Chondrocyte (in vitro differentiated cells): ENCODE results near the gene AGBL2. TPM values are rescaled to one million over a fixed set of nuclear protein-coding genes. Genes with fewer than 3 reads are reported as not detected.

Source experiments
- DNase-seq: peaks from one replicate; pipeline ENCODE4 v3.0.0; 2021; ENCODE audit warnings: mixed read lengths, low spot score
- H3K27ac Mint-ChIP-seq: one replicate; pipeline ENCODE4 v1.8.0; 2021; ENCODE audit warnings: mild to moderate bottlenecking, moderate library complexity, mixed read lengths; ENCODE audit not compliant: unreplicated experiment
- H3K27me3 Mint-ChIP-seq: 2 replicates; pipeline ENCODE4 v1.8.0; 2021; ENCODE audit warnings: low read depth, mixed read lengths
- H3K36me3 Mint-ChIP-seq: 2 replicates; pipeline ENCODE4 v1.8.0; 2021; ENCODE audit warnings: low read depth, mixed read lengths
- H3K4me1 Mint-ChIP-seq: 2 replicates; pipeline ENCODE4 v1.8.0; 2021; ENCODE audit warnings: low read depth, mild to moderate bottlenecking, mixed read lengths
- H3K4me3 Mint-ChIP-seq: one replicate; pipeline ENCODE4 v1.8.0; 2021; ENCODE audit warnings: mild to moderate bottlenecking, moderate library complexity, mixed read lengths; ENCODE audit not compliant: unreplicated experiment
- H3K9me3 Mint-ChIP-seq: 2 replicates; pipeline ENCODE4 v1.8.0; 2021; ENCODE audit warnings: low read depth, mixed read lengths
- total RNA-seq: library from RNA; stranded (reverse); gene quantifications from 3 replicates; pipeline ENCODE4 v1.2.1, GENCODE V29; 2021
- TF ChIP-seq, protein P1 (sequence below): fragments of 200-600 bp; sonication (generic); IDR thresholded peaks from 2 replicates; pipeline ENCODE4 v1.5.0; 2021; ENCODE audit warnings: antibody characterized with exemption, mild to moderate bottlenecking, moderate library complexity

Gene AGBL2
- total RNA-seq, 1 donor from 2014 or later = 0.40 TPM

DNA sequence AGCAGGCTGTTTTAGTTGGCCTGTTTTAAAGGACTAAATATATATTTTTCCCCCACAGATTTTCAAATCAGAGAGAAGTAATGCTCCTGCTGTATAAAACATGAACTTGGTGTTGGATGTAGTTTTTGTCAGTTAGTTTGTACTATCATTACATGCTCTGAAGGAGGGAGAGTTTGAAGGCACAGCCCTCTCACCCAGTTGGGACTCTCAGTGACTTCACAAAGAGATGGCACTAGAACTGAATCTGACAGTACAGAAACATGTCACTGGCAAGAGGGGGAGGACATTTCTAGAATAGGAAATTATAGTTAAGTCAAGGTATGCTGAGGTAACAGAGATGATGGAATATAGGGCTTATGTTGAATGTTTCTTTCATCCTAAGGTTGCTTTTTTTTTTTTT is 99.9 kb downstream of the AGBL2 start:
- no peak overlapping the region for H3K27ac Mint-ChIP-seq
- peaks cover 10% of the 10 kb centered on the region for H3K36me3 Mint-ChIP-seq
- no peaks in the 10 kb centered on the region for H3K9me3 Mint-ChIP-seq
- TF ChIP-seq, protein P1, sequence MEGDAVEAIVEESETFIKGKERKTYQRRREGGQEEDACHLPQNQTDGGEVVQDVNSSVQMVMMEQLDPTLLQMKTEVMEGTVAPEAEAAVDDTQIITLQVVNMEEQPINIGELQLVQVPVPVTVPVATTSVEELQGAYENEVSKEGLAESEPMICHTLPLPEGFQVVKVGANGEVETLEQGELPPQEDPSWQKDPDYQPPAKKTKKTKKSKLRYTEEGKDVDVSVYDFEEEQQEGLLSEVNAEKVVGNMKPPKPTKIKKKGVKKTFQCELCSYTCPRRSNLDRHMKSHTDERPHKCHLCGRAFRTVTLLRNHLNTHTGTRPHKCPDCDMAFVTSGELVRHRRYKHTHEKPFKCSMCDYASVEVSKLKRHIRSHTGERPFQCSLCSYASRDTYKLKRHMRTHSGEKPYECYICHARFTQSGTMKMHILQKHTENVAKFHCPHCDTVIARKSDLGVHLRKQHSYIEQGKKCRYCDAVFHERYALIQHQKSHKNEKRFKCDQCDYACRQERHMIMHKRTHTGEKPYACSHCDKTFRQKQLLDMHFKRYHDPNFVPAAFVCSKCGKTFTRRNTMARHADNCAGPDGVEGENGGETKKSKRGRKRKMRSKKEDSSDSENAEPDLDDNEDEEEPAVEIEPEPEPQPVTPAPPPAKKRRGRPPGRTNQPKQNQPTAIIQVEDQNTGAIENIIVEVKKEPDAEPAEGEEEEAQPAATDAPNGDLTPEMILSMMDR = no peak
- no peak overlapping the region for H3K4me3 Mint-ChIP-seq
- no peaks in the 10 kb centered on the region for H3K27me3 Mint-ChIP-seq
- no peak for DNase-seq
- H3K4me1 Mint-ChIP-seq = peaks cover 14% of the 10 kb centered on the region

DNA sequence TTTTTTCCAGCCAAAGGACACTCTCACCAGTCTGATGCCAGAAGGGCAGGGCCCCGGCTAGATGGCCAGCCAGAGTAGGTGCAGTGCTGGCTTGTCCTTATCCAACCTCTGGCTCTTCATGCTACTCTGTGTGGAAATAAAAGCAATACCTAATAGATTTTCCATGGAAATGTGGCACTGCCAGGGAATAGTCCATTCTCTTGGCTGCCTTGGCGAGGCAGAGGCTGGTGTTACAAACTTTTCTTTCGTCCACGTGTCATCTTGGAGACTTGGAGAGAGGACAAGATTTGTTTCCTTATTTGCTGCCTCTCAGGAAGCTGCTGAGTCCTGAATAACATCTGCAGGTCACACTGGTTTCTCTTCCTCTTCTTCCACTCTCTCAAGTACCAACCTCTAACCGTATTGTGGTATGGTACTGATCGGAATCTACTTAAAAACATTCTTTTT is 103.8 kb downstream of the AGBL2 start:
- TF ChIP-seq, protein P1 = no peak
- Mint-ChIP-seq H3K4me3 (no peak overlapping the region), H3K36me3 (peaks cover 8% of the 10 kb centered on the region), H3K4me1 (peaks cover 22% of the 10 kb centered on the region), H3K27me3 (no peaks in the 10 kb centered on the region), H3K27ac (no peak overlapping the region), H3K9me3 (no peaks in the 10 kb centered on the region)
- DNase-seq = no peak

DNA sequence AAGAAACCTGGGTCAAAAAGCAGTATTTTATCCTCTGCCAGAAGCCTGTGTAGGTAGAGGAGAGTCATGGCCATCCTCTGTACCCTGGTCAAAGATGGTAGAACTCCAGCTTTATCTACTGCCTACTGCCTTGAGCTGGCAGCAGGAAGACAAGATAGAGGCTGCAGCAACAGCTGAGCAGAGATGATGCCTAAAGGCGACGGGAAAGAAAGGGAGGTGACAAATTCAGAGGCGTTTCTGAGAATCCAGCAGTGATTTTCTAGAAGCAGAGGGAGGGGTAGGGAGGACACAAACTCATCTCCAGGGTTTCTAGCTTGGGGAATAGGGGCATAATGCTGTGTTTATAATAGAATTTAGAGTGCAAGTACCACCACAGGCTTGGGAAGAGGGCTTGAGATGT is 105.5 kb downstream of the AGBL2 start:
- Mint-ChIP-seq H3K27me3 (no peaks in the 10 kb centered on the region), H3K36me3 (peaks cover 6% of the 10 kb centered on the region), H3K4me3 (no peak overlapping the region), H3K4me1 (peaks cover 25% of the 10 kb centered on the region), H3K9me3 (no peaks in the 10 kb centered on the region), H3K27ac (no peak overlapping the region)
- TF ChIP-seq, protein P1 = no peak
- DNase-seq = no peak

Other genes with a start within 250 kb of the AGBL2 start
- gene CELF1, start 162.2 kb downstream of the AGBL2 start, total RNA-seq = 82.2 to 90.2 TPM (median 87.7 TPM) in 3 replicates
- 40.4 to 48.8 TPM (median 43.5 TPM) in 3 replicates for gene PTPMT1, start 149.8 kb downstream of the AGBL2 start, total RNA-seq
- 11.1 to 16.5 TPM (median 12.9 TPM) in 3 replicates for gene KBTBD4, start 136.4 kb downstream of the AGBL2 start, total RNA-seq
- 63.6 to 102 TPM (median 70.3 TPM) in 3 replicates for gene NDUFS3, start 136.3 kb downstream of the AGBL2 start, total RNA-seq
- not detected in 3 replicates for gene FAM180B, start 128.7 kb downstream of the AGBL2 start, total RNA-seq
- gene C1QTNF4, start 121.0 kb downstream of the AGBL2 start, total RNA-seq = 0.40 to 0.41 TPM in 2 of 3 replicates, not detected in the other
- 94.3 to 107 TPM (median 99.7 TPM) in 3 replicates for gene MTCH2, start 72.8 kb downstream of the AGBL2 start, total RNA-seq
- 52.7 to 70.6 TPM (median 56.3 TPM) in 3 replicates for gene FNBP4, start 52.0 kb upstream of the AGBL2 start, total RNA-seq
- 18.5 to 26.3 TPM (median 19.3 TPM) in 3 replicates for gene NUP160, start 133.0 kb upstream of the AGBL2 start, total RNA-seq